GM12878 (cell line): ENCODE data around the gene OR6P1. TPM values are rescaled to one million over a fixed set of nuclear protein-coding genes. Genes with fewer than 3 reads are reported as not detected.

Experiments
- ATAC-seq: fragments of 200-7000 bp; cut with Tn5 transposase; 3 replicates; pipeline ENCODE4 v1.9.1; 2020; ENCODE audit warnings: mild to moderate bottlenecking, moderate library complexity
- Bru-seq: library from RNA; stranded (reverse); fragments of 400-500 nt; gene quantifications from one replicate; lab custom pipeline; 2021; lab: Mats Ljungman, UMichigan
- BruChase-seq, 2 experiments: library from RNA; stranded (reverse); fragments of 400-500 nt; gene quantifications; one replicate each; lab custom pipeline; 2021; lab: Mats Ljungman, UMichigan
- BruUV-seq: library from RNA; stranded (reverse); fragments of 400-500 nt; replicated peaks from 2 replicates; lab custom pipeline; 2021; lab: Mats Ljungman, UMichigan
- CTCF ChIA-PET: fragments of 300-600 bp; sonication (Branson Sonifier 250); formaldehyde crosslinking; extraction: SDS; loops from one replicate; lab custom pipeline; 2021; ENCODE audit warnings: inconsistent platforms; lab: Yijun Ruan, JAX
- POLR2A ChIA-PET: fragments of 350-600 bp; formaldehyde crosslinking; extraction: SDS; loops from one replicate; lab custom pipeline; 2021; ENCODE audit warnings: inconsistent platforms; lab: Charles Lee
- RAD21 ChIA-PET: fragments of 300-600 bp; sonication (Branson Sonifier 250); formaldehyde crosslinking; loops from one replicate; lab custom pipeline; 2023; ENCODE audit warnings: antibody characterized with exemption; ENCODE audit not compliant: unreplicated experiment; lab: Charles Lee
- SMC1A ChIA-PET: fragments of 300-600 bp; sonication (Branson Sonifier 250); formaldehyde crosslinking; loops from one replicate; lab custom pipeline; 2023; ENCODE audit not compliant: unreplicated experiment, uncharacterized antibody; lab: Charles Lee
- DNase-seq: peaks from one replicate; pipeline ENCODE4 v3.0.0-alpha.2; 2011; ENCODE audit warnings: low read depth, low spot score
- FAIRE-seq: peaks from 3 replicates; lab custom pipeline; 2011; peaks lifted over from hg19 to GRCh38; lab: Jason Lieb, UNC
- H2AFZ ChIP-seq: 2 replicates; pipeline ENCODE4 v1.6.0; 2011; ENCODE audit warnings: low read depth, low read length, control low read depth; ENCODE audit not compliant: control insufficient read depth
- H3K27ac ChIP-seq: 2 replicates; pipeline ENCODE4 v1.5.1; 2011; ENCODE audit warnings: control low read depth; ENCODE audit not compliant: control insufficient read depth, insufficient read depth
- H3K27me3 ChIP-seq, 2 experiments: replicated peaks in 1 of 2; 2 replicates each; pipeline versions ENCODE4 v1.6.0 to v1.6.1; 2011; ENCODE audit warnings: low read length in 1 of 2; ENCODE audit not compliant: control insufficient read depth in 2 of 2, insufficient read depth in 2 of 2
- H3K36me3 ChIP-seq, 2 experiments: 2 replicates each; pipeline ENCODE4 v1.5.1; 2011; ENCODE audit warnings: low read length in 1 of 2; ENCODE audit not compliant: control insufficient read depth in 2 of 2, insufficient read depth in 2 of 2
- H3K4me1 ChIP-seq: 2 replicates; pipeline ENCODE4 v1.6.1; 2011; ENCODE audit warnings: mild to moderate bottlenecking, low read length, moderate library complexity, mixed read lengths; ENCODE audit not compliant: control insufficient read depth, insufficient read depth
- H3K4me2 ChIP-seq: 2 replicates; pipeline ENCODE4 v1.6.0; 2011; ENCODE audit warnings: control low read depth; ENCODE audit not compliant: control insufficient read depth, insufficient read depth
- H3K4me3 ChIP-seq: fragments of 200-600 bp; sonication (generic); 2 replicates; pipeline ENCODE4 v1.5.1; 2016
- H3K79me2 ChIP-seq: 2 replicates; pipeline ENCODE4 v1.6.0; 2011; ENCODE audit warnings: low read length; ENCODE audit not compliant: control insufficient read depth, insufficient read depth
- H3K9ac ChIP-seq: 2 replicates; pipeline ENCODE4 v1.8.0; 2011; ENCODE audit warnings: low read length, control low read depth, mixed read lengths; ENCODE audit not compliant: control insufficient read depth, insufficient read depth
- H3K9me3 ChIP-seq: replicated peaks from 3 replicates; pipeline ENCODE4 v1.5.1; 2011; ENCODE audit warnings: mild to moderate bottlenecking, low read length; ENCODE audit not compliant: control insufficient read depth, insufficient read depth
- H4K20me1 ChIP-seq: 2 replicates; pipeline ENCODE4 v1.6.0; 2011; ENCODE audit not compliant: control insufficient read depth, insufficient read depth
- BRCA1 ChIP-seq: IDR thresholded peaks from 2 replicates; pipeline ENCODE4 v1.6.1; 2011; ENCODE audit warnings: low read depth, low read length, improper control_type of control experiment
- CBX5 ChIP-seq: sonication (generic); IDR thresholded peaks from 2 replicates; pipeline ENCODE4 v1.6.1; 2016; ENCODE audit warnings: low read depth, moderate library complexity, mild to moderate bottlenecking, inconsistent platforms
- CEBPB ChIP-seq, 2 experiments: fragments of 150-350 bp in 1 of 2; IDR thresholded peaks; 2 replicates each; pipeline ENCODE4 v1.6.1; 2012 to 2014; ENCODE audit warnings: low read depth in 2 of 2, low read length in 2 of 2, borderline replicate concordance in 1 of 2, inconsistent platforms in 1 of 2
- CREB1 ChIP-seq: IDR thresholded peaks from 2 replicates; pipeline ENCODE4 v1.6.1; 2012; ENCODE audit warnings: low read depth, mild to moderate bottlenecking, inconsistent platforms
- ETV6 ChIP-seq, 2 experiments: fragments of 450-650 bp in 1 of 2; IDR thresholded peaks in 1 of 2; conservative IDR thresholded peaks in 1 of 2; 2 replicates each; pipeline ENCODE4 v1.6.1; 2014; ENCODE audit warnings: antibody characterized with exemption in 1 of 2, borderline replicate concordance in 1 of 2, low read depth in 1 of 2, mild to moderate bottlenecking in 1 of 2, moderate library complexity in 1 of 2
- HCFC1 ChIP-seq: fragments of 150-350 bp; IDR thresholded peaks from 2 replicates; pipeline ENCODE4 v1.6.1; 2014; ENCODE audit warnings: low read length
- NFIC ChIP-seq: IDR thresholded peaks from 2 replicates; pipeline ENCODE4 v1.6.1; 2012; ENCODE audit warnings: low read depth, mild to moderate bottlenecking, inconsistent platforms, low read length, moderate library complexity
- NFYA ChIP-seq: IDR thresholded peaks from 2 replicates; pipeline ENCODE4 v1.6.1; 2011; ENCODE audit warnings: low read depth, mild to moderate bottlenecking, low read length, improper control_type of control experiment, borderline replicate concordance
- RCOR1 ChIP-seq: conservative IDR thresholded peaks from 2 replicates; pipeline ENCODE4 v1.6.1; 2012; ENCODE audit warnings: low read depth, low read length, improper control_type of control experiment
- SMARCA5 ChIP-seq: fragments of 450-650 bp; IDR thresholded peaks from 2 replicates; pipeline ENCODE4 v1.6.1; 2017; ENCODE audit warnings: mild to moderate bottlenecking
- ZNF217 ChIP-seq: fragments of 450-650 bp; IDR thresholded peaks from 2 replicates; pipeline ENCODE4 v1.6.1; 2017; ENCODE audit warnings: antibody characterized with exemption, mild to moderate bottlenecking
- ZNF622 ChIP-seq: fragments of 450-650 bp; IDR thresholded peaks from 2 replicates; pipeline ENCODE4 v1.6.1; 2017; ENCODE audit warnings: mild to moderate bottlenecking, inconsistent platforms
- ZZZ3 ChIP-seq: IDR thresholded peaks from 2 replicates; pipeline ENCODE4 v1.6.1; 2011; ENCODE audit warnings: low read depth; ENCODE audit not compliant: control insufficient read depth, insufficient read length
- WGBS: methylation state at CpG from one replicate; pipeline ENCODE4 v1.1.6; 2016; ENCODE audit warnings: low lambda C conversion rate; ENCODE audit not compliant: insufficient replicate concordance, insufficient coverage; ENCODE audit errors: missing lambda C conversion rate; 5-methylcytosine and 5-hydroxymethylcytosine counted together
- in situ Hi-C: fragments of 300-500 bp; cut with MboI; formaldehyde crosslinking; loops from 9 replicates; pipeline ENCODE4 v1.14.3; 2018; ENCODE audit warnings: mixed read lengths
- intact Hi-C: fragments of 100-400 bp; cut with micrococcal nuclease; formaldehyde crosslinking; loops from one replicate; pipeline ENCODE4 v1.14.2; 2022; ENCODE audit not compliant: unreplicated experiment
- long read RNA-seq, 2 experiments: library from polyadenylated mRNA; unstranded; transcript quantifications; one replicate each; pipeline ENCODE4 v2.0.0, GENCODE V29; 2019 to 2020
- polyA minus RNA-seq, 3 experiments: library from RNA; depleted of rRNA, polyadenylated mRNA; stranded (reverse); fragments of >200 nt; gene quantifications; 2 replicates each; pipeline ENCODE4 v1.2.3, GENCODE V29; 2011
- polyA plus RNA-seq, 11 experiments: library from polyadenylated mRNA; depleted of rRNA in 4 of 11; unstranded in 6 of 11; stranded (reverse) in 5 of 11; fragments of >200 nt; fragmentation: Nextera tagmentation in 4 of 11; fragmentation: Illumina TruSeq in 1 of 11; extraction: Ambion mirVana in 4 of 11; extraction: Trizol in 1 of 11; gene quantifications; 1 replicate in 1 of 11; 2 replicates in 10 of 11; pipeline versions ENCODE4 v1.2.1 to v1.2.3, GENCODE V29; 2011 to 2016; ENCODE audit warnings: inconsistent platforms in 2 of 11, missing spikeins in 2 of 11, low read depth in 1 of 11
- total RNA-seq, 4 experiments: library from RNA; depleted of rRNA in 3 of 4; stranded (reverse); fragments of >200 nt in 3 of 4; fragmentation: Illumina TruSeq in 1 of 4; extraction: Trizol in 1 of 4; gene quantifications; 2 replicates each; pipeline versions ENCODE4 v1.2.1 to v1.2.3, GENCODE V29; 2013 to 2021
- TF ChIP-seq, protein P1 (sequence below): fragments of 150-350 bp; IDR thresholded peaks from 2 replicates; pipeline ENCODE4 v1.6.1; 2014; ENCODE audit warnings: mild to moderate bottlenecking, low read depth, low read length
- TF ChIP-seq, protein P2 (sequence below): fragments of 450-650 bp; IDR thresholded peaks from 2 replicates; pipeline ENCODE4 v1.6.1; 2017; ENCODE audit warnings: mild to moderate bottlenecking, moderate library complexity

OR6P1 gene, protein sequence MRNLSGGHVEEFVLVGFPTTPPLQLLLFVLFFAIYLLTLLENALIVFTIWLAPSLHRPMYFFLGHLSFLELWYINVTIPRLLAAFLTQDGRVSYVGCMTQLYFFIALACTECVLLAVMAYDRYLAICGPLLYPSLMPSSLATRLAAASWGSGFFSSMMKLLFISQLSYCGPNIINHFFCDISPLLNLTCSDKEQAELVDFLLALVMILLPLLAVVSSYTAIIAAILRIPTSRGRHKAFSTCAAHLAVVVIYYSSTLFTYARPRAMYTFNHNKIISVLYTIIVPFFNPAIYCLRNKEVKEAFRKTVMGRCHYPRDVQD
- not detected in 2 replicates for total RNA-seq (2013; cell fraction: nucleolus; rRNA removed)
- total RNA-seq (2014; rRNA removed), result not detected in 2 replicates
- not detected in 2 replicates for total RNA-seq (2014; rRNA removed; fragmentation: Illumina TruSeq; extraction: Trizol)
- not detected in 2 replicates for total RNA-seq (2021)
- not detected for polyA plus RNA-seq (2011; ENCODE audit: low read depth)
- not detected in 2 replicates for polyA plus RNA-seq (2011; rRNA removed)
- not detected in 2 replicates for polyA plus RNA-seq (2011; cell fraction: cytosol; rRNA removed)
- not detected in 2 replicates for polyA plus RNA-seq (2011; cell fraction: nucleus; rRNA removed)
- polyA plus RNA-seq (2012), result not detected in 2 replicates
- polyA plus RNA-seq (2014; fragmentation: Illumina TruSeq; extraction: Trizol), result not detected in 2 replicates
- polyA plus RNA-seq (2014; fragmentation: Nextera tagmentation; extraction: Ambion mirVana), result not detected
- not detected in 2 replicates for polyA plus RNA-seq (2014; rRNA removed)
- not detected for polyA plus RNA-seq (2016; fragmentation: Nextera tagmentation; extraction: Ambion mirVana)
- not detected in 2 replicates for polyA minus RNA-seq (2011; rRNA and poly(A)+ RNA removed)
- polyA minus RNA-seq (2011; cell fraction: cytosol; rRNA and poly(A)+ RNA removed), result not detected in 2 replicates
- polyA minus RNA-seq (2011; cell fraction: nucleus; rRNA and poly(A)+ RNA removed), result not detected in 2 replicates
- not detected for Bru-seq, nascent RNA
- BruChase-seq, experiment 1, labeled RNA remaining after a 6-hour chase, result not detected
- BruChase-seq, experiment 2, labeled RNA remaining after a 2-hour chase, result not detected
- long read RNA-seq, experiment 1, result 0 reads
- long read RNA-seq, experiment 2, result 0 reads

DNA sequence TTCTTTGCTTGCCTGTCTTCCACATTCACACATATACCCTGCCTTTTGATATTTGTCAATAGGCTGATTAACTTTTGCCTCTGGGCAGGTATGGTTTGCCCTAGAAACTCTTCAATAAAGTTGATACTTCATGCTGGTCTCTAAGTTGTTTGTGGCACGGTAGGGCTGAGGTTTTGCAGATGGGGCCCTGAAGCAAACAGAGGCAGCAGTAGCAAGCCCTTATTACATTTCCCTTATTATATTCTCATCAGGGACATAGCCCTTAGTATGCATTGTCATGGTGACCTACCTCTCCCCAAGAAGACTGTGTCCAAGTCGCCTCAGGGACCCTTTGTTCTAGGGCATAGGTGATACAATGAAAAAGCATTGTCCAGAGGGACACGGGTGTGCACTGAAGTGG, at the start of gene OR6P1:
Gene OR6P1 (minus strand): TSS at position 101 of the 400 bp plus-strand sequence. CDS start 6,976 bp downstream, outside the sequence.
- no peak for ATAC-seq
- no peaks in the 10 kb centered on the region for H3K9me3 ChIP-seq
- no peaks in the 10 kb centered on the region for H3K79me2 ChIP-seq
- no peak within 1 kb of the TSS for H3K4me2 ChIP-seq
- no peak within 1 kb of the TSS for H2AFZ ChIP-seq
- H3K27ac ChIP-seq, result no peak within 1 kb of the TSS
- no peaks in the 10 kb centered on the region for H4K20me1 ChIP-seq
- no peaks in the 10 kb centered on the region for H3K36me3 ChIP-seq
- SMC1A ChIA-PET, result no interaction called here
- no peak for DNase-seq
- intact Hi-C loops (no loop called here), in situ Hi-C loops (no loop called here)
- 30% methylated on average over 3 of the region's 3 CpGs for WGBS
- no peaks in the 10 kb centered on the region for H3K4me1 ChIP-seq
- CTCF ChIA-PET, result no interaction called here
- RAD21 ChIA-PET, result no interaction called here
- POLR2A ChIA-PET, result no interaction called here
- no peak within 1 kb of the TSS for H3K9ac ChIP-seq
- TF ChIP-seq NFYA (no peak), ETV6 (conservative IDR thresholded peaks at IDR 0.05 in 1 of 2, IDR thresholded peaks at IDR 0.05 in 1 of 2; ENCODE audit: borderline replicate concordance in 1 of 2, low read depth in 1 of 2) (no peak), HCFC1 (no peak), CBX5 (no peak), NFIC (no peak), ZNF622 (no peak), SMARCA5 (no peak), CEBPB (IDR thresholded peaks at IDR 0.05; ENCODE audit: borderline replicate concordance in 1 of 2, low read depth in 2 of 2, low read length in 2 of 2) (no peak), ZZZ3 (no peak), CREB1 (no peak), BRCA1 (no peak), RCOR1 (no peak), ZNF217 (no peak)
- TF ChIP-seq, protein P1, sequence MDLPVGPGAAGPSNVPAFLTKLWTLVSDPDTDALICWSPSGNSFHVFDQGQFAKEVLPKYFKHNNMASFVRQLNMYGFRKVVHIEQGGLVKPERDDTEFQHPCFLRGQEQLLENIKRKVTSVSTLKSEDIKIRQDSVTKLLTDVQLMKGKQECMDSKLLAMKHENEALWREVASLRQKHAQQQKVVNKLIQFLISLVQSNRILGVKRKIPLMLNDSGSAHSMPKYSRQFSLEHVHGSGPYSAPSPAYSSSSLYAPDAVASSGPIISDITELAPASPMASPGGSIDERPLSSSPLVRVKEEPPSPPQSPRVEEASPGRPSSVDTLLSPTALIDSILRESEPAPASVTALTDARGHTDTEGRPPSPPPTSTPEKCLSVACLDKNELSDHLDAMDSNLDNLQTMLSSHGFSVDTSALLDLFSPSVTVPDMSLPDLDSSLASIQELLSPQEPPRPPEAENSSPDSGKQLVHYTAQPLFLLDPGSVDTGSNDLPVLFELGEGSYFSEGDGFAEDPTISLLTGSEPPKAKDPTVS, result no peak
- TF ChIP-seq, protein P2, sequence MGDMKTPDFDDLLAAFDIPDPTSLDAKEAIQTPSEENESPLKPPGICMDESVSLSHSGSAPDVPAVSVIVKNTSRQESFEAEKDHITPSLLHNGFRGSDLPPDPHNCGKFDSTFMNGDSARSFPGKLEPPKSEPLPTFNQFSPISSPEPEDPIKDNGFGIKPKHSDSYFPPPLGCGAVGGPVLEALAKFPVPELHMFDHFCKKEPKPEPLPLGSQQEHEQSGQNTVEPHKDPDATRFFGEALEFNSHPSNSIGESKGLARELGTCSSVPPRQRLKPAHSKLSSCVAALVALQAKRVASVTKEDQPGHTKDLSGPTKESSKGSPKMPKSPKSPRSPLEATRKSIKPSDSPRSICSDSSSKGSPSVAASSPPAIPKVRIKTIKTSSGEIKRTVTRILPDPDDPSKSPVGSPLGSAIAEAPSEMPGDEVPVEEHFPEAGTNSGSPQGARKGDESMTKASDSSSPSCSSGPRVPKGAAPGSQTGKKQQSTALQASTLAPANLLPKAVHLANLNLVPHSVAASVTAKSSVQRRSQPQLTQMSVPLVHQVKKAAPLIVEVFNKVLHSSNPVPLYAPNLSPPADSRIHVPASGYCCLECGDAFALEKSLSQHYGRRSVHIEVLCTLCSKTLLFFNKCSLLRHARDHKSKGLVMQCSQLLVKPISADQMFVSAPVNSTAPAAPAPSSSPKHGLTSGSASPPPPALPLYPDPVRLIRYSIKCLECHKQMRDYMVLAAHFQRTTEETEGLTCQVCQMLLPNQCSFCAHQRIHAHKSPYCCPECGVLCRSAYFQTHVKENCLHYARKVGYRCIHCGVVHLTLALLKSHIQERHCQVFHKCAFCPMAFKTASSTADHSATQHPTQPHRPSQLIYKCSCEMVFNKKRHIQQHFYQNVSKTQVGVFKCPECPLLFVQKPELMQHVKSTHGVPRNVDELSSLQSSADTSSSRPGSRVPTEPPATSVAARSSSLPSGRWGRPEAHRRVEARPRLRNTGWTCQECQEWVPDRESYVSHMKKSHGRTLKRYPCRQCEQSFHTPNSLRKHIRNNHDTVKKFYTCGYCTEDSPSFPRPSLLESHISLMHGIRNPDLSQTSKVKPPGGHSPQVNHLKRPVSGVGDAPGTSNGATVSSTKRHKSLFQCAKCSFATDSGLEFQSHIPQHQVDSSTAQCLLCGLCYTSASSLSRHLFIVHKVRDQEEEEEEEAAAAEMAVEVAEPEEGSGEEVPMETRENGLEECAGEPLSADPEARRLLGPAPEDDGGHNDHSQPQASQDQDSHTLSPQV, result no peak
- no peak for FAIRE-seq
- no peak within 1 kb of the TSS for H3K4me3 ChIP-seq
- no peaks in the 10 kb centered on the region; a peak in 1 of 4 replicates for H3K27me3 ChIP-seq
- BruUV-seq, result no TSS peak
